HG03378 (cell line): Measurements from ENCODE around the gene PUS10.
A peak's percentile ranks its signal among the peaks of the same experiment; 100 is the strongest.

Source experiments
- ATAC-seq: cut with Tn5 transposase; IDR thresholded peaks from one replicate; pipeline ENCODE4 v1.9.1; 2021; ENCODE audit warnings: mild to moderate bottlenecking, moderate library complexity; ENCODE audit not compliant: unreplicated experiment

The PUS10 gene

DNA sequence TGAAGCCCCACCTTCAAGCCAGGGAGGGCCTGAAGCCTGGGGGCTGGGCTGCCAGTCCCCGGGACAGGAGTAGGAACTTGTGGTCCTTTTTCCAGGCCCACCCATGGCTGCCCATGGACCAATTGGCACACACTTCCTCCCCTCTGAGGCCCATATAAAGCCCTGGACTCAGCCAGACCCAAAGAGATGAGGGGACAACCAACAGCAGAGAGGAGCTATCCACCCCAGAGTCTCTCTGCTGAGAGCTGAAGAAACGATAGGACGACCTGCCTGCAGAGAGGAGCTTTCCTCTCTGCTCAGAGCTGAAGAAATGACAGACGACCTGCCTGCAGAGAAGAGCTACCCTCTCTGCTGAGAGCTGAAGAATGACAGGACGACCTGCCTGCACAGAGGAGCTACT, 44.4 kb downstream of the PUS10 start:
- no peak for ATAC-seq

DNA sequence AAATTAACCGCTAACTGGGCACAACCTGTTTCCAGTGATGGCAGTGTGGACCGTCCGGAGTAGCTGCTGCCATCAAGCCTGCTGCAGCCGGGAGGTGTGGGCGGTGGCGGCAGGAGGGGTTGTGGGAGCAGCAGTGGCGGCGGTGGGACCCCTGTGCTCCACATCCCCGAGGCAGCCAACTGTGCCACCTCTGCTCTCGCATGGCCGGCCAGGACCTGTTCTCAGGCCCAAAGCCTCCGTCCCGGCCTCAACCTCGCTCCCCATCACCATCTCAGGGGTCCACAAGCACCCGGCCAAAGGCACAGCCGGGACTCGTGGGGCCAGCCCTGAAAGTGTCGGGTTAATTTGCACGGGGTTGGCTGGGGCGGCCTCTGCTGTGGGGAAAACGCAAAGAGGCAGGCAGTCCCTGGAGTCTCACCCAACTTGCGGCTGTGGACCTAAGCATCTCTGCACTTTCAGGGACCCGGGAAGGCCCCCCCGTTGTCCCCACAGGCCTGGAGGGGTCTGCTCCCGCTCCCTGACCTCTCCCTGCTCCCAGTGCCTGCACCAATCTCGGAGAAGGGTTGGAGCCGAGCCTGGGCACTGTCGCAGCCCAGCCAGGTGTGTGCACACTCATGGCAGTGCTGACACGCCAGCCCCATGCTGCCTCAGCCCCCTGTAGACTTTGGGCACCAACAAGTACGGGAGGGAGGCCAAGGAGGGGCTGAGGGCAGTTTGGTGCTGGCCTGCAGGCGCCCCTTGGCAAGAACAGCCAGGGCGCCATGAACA, 45.0 kb downstream of the PUS10 start:
- no peak for ATAC-seq

- peak; percentile 51 for ATAC-seq
Measured at GRCh38 chr2:60966507-60967405, 51.3 kb downstream of the PUS10 start.

DNA sequence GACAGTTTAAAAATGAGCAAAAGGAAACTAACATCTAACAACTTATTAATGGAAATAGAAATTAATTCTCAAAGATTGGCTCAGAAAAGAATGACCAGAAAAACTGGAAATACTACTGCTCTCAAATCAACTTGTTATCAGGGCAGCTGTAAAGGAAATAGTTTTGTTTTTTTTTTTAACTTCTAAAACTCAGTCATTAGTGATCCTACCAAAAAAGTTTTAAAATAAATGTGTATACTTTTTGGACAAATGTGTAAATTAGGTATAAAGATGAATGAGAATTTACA, 52.6 kb downstream of the PUS10 start:
- no peak for ATAC-seq

DNA sequence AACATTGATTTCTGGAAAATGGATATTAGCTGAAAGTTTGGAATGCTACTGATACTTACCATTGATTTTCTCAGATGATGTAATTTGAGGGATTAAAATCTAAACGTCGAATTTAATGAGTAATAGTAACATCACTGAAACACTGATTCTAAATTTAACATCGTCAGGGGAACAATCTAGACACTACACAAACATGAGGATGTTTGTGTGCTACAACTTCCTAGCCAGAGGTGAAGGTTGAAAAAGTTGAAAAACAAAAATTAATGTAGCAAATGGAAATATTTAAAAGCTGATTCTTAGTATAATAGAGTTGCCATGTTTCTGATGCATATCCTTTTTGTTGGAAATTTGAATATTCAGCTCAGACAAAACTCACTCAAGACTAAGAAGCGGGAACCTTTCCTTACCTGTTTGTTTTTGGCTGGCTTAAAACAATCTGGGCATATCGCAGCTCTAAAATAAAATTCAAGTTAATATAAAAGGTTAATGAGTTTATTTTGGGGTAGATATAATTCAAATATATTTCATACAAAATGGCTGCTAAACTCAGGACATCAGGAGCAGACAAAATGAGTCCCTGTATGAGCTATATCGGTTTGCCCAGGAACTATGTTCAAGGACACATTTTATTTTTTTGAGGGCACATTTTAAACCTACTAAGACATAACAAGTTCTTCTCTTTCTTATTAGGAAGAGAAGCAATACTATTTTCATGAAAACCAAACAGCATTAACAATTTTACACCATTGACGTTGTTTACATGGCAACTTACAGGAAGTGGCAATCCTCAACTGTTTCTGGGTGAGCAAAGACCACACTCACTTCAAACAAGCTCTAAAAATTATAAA, 53.2 kb downstream of the PUS10 start:
- ATAC-seq = no peak

DNA sequence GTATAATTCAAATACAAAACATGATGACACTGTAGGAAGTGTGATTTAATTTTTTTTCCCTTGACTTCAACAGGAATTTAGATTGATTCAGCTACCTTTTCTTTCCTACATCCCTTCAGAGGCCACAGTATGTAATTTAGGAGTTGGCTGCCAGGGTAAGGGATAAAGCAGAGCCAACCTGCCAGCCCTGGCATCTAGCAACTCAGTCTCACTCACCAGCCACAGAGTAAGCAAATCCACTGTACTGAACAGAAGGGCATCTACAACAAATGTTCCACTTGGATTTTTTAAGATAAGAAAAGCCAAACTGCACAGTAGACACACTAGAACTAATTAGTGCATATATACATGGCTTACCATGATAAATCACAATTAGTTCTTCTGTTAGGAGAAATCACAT, 54.9 kb downstream of the PUS10 start:
- no peak for ATAC-seq

GRCh38 chr2:60962528-60962927, 55.5 kb downstream of the PUS10 start:
- no peak for ATAC-seq

- ATAC-seq = no peak
Measured at GRCh38 chr2:60961457-60961856, 56.6 kb downstream of the PUS10 start.

DNA sequence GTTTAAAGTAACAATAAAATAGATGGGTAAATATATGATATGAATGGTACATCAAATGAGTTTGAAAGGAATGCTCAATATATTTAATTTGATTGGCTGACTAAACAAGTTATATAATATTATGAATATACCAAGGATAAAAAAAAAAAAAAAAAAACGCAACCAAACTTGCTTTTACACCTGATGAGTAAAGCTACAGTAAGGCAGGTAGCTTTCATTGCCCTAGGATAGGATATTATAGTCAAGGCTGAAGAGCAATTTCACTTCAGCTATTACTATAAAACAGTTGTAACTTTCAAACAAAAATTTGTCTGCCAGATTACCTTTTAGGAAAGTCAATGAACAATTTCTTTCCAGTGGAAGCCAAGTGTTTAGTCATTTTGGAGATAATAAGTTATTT, 57.3 kb downstream of the PUS10 start:
- ATAC-seq = no peak

GRCh38 chr2:60959501-60959900, 58.6 kb downstream of the PUS10 start:
- no peak for ATAC-seq

- ATAC-seq = no peak
Measured at GRCh38 chr2:60958800-60959199, 59.3 kb downstream of the PUS10 start.

DNA sequence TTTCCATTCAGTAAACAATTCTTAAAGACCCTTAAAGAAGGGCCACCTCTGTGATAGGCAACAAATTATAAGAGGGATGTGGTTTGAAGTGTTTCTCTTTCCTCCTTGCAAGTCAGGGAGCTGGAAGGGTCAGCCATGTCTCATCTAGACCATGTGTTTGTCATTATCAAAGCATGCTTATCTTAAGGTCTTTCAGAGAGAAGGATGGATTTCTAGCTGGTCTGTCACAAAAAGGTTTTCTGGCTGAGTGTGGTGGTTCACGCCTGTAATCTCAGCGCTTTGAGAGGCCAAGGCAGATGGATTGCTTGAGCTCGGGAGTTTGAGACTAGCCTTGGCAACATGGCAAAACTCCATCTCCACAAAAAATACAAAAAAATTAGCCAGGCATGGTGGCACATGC, 59.7 kb downstream of the PUS10 start:
- ATAC-seq = no peak

DNA sequence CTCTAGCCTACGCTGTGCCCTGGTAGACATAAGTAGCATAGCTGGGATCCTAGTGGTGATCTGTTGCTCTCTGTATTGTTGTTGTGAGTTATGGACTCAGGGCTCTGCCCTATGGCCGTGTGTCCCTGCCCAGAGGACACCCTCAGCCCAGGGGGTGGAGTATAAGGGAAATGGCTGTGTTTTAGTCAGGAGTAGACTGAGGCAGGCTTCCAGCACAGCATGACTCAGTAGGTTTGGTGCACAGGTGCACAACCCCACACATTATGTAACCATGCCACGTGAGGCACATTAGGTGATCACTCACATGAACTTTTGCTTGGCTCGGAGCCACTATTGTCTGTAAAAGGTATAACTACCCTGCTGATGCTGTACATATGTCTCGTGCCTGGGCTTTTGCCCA, 60.4 kb downstream of the PUS10 start:
- no peak for ATAC-seq

DNA sequence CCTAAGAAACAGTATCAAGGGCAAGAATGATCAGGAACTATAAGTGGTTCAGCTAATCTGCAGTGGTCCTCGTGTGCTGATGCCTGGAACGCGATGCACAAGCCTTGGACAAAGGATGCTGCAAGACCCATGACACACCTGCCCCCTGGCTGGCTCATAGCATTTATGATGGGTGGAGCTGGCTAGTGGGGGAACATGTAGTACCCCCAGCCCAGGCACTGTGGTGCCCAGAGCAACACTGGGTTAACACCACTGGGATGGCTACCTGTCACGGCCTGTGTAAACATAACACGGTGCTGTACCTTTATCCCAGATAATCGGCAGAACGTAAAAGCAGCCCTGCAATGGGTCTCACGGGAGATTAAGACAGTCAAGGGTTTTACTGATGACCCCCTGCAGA, 60.8 kb downstream of the PUS10 start:
- ATAC-seq = no peak

- peak; percentile 71 for ATAC-seq
Measured at GRCh38 chr2:60954139-60954538, 63.9 kb downstream of the PUS10 start.

DNA sequence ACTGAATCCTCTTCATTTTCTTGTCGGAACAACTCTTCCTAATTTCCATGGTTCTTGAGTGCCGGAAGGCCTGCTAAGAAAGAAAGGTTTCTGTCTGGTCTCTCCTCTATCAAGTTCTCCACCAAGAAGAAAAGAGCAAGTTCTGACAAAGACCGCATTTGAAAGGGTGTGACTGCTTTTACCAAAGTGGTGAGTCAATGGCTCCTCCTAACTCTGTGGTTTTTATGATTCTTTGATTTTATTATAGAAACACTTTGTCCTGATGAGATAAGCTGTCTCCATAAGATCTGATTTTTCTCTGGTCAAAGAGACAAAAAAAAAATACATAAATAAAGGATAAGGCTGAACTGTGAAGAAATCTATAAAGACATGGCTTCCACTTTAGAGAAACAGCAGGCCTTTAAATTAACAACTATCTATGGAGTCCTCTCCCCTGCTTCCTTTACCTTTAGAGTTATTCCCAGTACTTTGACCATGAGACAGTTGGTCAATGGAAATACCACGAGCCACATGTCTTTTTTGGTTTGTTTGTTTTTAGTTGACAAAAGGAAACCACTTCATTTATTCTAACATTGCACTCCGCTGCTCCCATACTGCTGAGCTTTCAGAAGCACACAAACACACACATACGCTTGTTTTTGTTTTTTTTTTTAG, 69.0 kb downstream of the PUS10 start:
- no peak for ATAC-seq

DNA sequence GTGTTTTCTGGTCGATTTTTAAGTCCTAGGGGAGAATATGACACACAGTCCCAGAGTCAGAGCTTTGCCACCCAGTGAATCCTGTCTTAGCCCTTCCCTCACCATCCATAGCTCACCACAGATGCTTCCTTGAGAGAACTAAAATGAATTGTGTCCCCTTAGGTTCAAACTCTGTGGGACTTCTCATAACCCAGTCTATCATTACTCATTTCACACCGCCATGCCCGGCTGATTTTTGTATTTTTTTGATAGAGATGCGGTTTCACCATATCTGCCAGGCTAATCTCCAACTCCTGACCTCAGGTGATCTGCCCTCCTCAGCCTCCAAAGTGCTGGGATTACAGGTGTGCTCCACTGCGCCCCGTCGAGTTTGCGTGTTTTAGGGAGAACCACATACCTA, 69.9 kb downstream of the PUS10 start:
- no peak for ATAC-seq

GRCh38 chr2:60947056-60947455, 71.0 kb downstream of the PUS10 start:
- no peak for ATAC-seq

- ATAC-seq = no peak
Measured at GRCh38 chr2:60945341-60945740, 72.7 kb downstream of the PUS10 start.

- ATAC-seq = no peak
Measured at GRCh38 chr2:60939622-60940021, 78.4 kb downstream of the PUS10 start.

GRCh38 chr2:60938301-60938700, 79.8 kb downstream of the PUS10 start:
- ATAC-seq = no peak
